GM19372 (cell line): ENCODE results near the gene NPL.

Source experiments
- ATAC-seq: cut with Tn5 transposase; IDR thresholded peaks from one replicate; pipeline ENCODE4 v1.9.1; 2021; ENCODE audit warnings: mild to moderate bottlenecking, low read depth, moderate library complexity; ENCODE audit not compliant: unreplicated experiment

The NPL gene

GRCh38 chr1:182861994-182862393 is 72.4 kb downstream of the NPL start:
- ATAC-seq, result no peak

- no peak for ATAC-seq
These were observed 73.3 kb downstream of the NPL start for GRCh38 chr1:182862827-182863226.

- no peak for ATAC-seq
These were observed 74.4 kb downstream of the NPL start for GRCh38 chr1:182863940-182864339.

GRCh38 chr1:182867861-182868260 is 78.3 kb downstream of the NPL start:
- ATAC-seq, result no peak

GRCh38 chr1:182869241-182869666 is 79.7 kb downstream of the NPL start:
- no peak for ATAC-seq

GRCh38 chr1:182872881-182873280 is 83.3 kb downstream of the NPL start:
- ATAC-seq, result no peak

GRCh38 chr1:182875889-182876288 is 86.3 kb downstream of the NPL start:
- no peak for ATAC-seq

- ATAC-seq, result no peak
These were observed 87.8 kb downstream of the NPL start for GRCh38 chr1:182877331-182877730.

- ATAC-seq, result no peak
These were observed 88.3 kb downstream of the NPL start for GRCh38 chr1:182877842-182878241.
